Lung (tissue), 12 donors: ENCODE measurements around the gene NKIRAS1. TPM values are rescaled to one million over a fixed set of nuclear protein-coding genes. Genes with fewer than 3 reads are reported as not detected.

Experiments
- ATAC-seq: fragments of 200-7000 bp; cut with Tn5 transposase; one replicate; pipeline ENCODE4 v1.9.1; 2020; ENCODE audit warnings: moderate number of reproducible peaks; ENCODE audit not compliant: insufficient read depth, low FRiP score
- DNase-seq, 3 donors: peaks; one replicate each; pipeline ENCODE4 v3.0.0-alpha.2; 2013 to 2017
- H3K27ac ChIP-seq, 2 donors: one replicate each; pipeline ENCODE4 v1.5.1; 2013; ENCODE audit warnings: mild to moderate bottlenecking in 2 of 2, moderate library complexity in 2 of 2, control low read depth in 1 of 2, inconsistent platforms in 1 of 2, low read depth in 1 of 2, low read length in 1 of 2
- H3K27me3 ChIP-seq, 3 donors: one replicate each; pipeline ENCODE4 v1.5.1; 2013; ENCODE audit warnings: low read length in 2 of 3; ENCODE audit not compliant: control insufficient read depth in 3 of 3, insufficient read depth in 3 of 3
- H3K36me3 ChIP-seq, 4 donors: one replicate each; pipeline ENCODE4 v1.5.1; 2013; ENCODE audit warnings: low read length in 4 of 4, mild to moderate bottlenecking in 1 of 4, moderate library complexity in 1 of 4; ENCODE audit not compliant: control insufficient read depth in 4 of 4, insufficient read depth in 4 of 4
- H3K4me1 ChIP-seq, 5 donors: one replicate each; pipeline ENCODE4 v1.5.1; 2013; ENCODE audit warnings: low read length in 5 of 5, mild to moderate bottlenecking in 2 of 5, moderate library complexity in 1 of 5; ENCODE audit not compliant: control insufficient read depth in 5 of 5, insufficient read depth in 5 of 5
- H3K4me3 ChIP-seq: one replicate; pipeline ENCODE4 v1.5.1; 2013; ENCODE audit warnings: mild to moderate bottlenecking, control low read depth, moderate library complexity
- H3K9ac ChIP-seq, 2 donors: one replicate each; pipeline ENCODE4 v1.5.1; 2013; ENCODE audit warnings: low read length in 2 of 2, control low read depth in 1 of 2; ENCODE audit not compliant: insufficient read depth in 1 of 2
- H3K9me3 ChIP-seq, 4 donors: one replicate each; pipeline ENCODE4 v1.5.1; 2013; ENCODE audit warnings: low read length in 3 of 4, mild to moderate bottlenecking in 1 of 4, moderate library complexity in 1 of 4; ENCODE audit not compliant: control insufficient read depth in 4 of 4, insufficient read depth in 3 of 4
- WGBS, 2 donors: extraction: QIAGEN DNeasy Blood & Tissue Kit; methylation state at CpG; one replicate each; pipeline ENCODE4 v1.1.7; 2013; 5-methylcytosine and 5-hydroxymethylcytosine counted together
- polyA plus RNA-seq, 2 donors: library from polyadenylated mRNA; stranded (reverse); fragments of 200-250 nt; gene quantifications; one replicate each; pipeline ENCODE4 v1.2.1, GENCODE V29; 2013
- total RNA-seq, 2 donors: library from RNA; depleted of rRNA in 1 of 2; stranded (reverse); fragments of >200 nt in 1 of 2; gene quantifications; one replicate each; pipeline ENCODE4 v1.2.1, GENCODE V29; 2014 to 2021
- TF ChIP-seq, protein P1 (sequence below): IDR thresholded peaks from 2 replicates; pipeline ENCODE4 v1.5.1; 2012; ENCODE audit warnings: mild to moderate bottlenecking; ENCODE audit errors: control extremely low read depth, extremely low read depth
- donor health status: control.
- donor health status: control.
- donor health status: Bipolar disorder and iron deficiency.
- donor health status: healthy.
- donor health status: DM: yes; HTN: yes; CAD: no.

Gene NKIRAS1
- total and polyA plus RNA-seq, 4 donors: 6.7 to 17.1 (median 9.1) TPM

DNA sequence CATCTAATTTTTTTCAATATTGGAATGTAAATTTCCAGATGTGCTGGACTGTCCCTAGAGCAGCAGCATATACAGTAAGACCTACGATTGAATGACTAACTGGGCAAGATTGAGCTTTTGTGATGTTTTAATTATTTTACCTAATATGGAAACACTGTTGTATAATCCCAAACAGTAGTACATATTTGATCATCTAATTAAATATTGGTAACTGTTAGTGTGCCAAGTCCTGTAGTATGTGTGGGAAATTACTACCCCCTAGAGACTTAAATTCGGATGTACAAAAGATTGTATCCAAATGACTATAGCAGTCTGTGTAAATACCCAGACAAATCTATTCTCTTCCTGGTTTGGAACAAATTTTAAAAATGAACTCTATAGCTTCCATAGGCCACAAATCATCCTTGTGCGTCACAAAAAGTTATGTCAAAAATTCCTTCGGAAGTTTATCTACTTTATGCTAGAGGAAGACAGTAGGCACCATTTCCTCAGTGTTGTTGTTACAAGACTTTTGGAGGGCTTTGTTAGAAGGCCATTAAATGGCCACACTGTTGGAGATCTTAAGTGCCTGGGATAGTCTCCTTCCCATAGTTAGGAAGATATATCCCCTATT, 41.6 kb downstream of the NKIRAS1 start:
- Histone ChIP-seq H3K36me3 (no peaks in the 10 kb centered on the region), H3K27ac (no peak overlapping the region), H3K9me3 (no peaks in the 10 kb centered on the region), H3K9ac (no peak overlapping the region), H3K4me3 (no peak overlapping the region), H3K4me1 (peaks cover 3 to 32% (median 12%) of the 10 kb centered on the region in 5 donors), H3K27me3 (no peaks in the 10 kb centered on the region)
- ATAC-seq (no peak), DNase-seq (no peak)
- TF ChIP-seq, protein P1, sequence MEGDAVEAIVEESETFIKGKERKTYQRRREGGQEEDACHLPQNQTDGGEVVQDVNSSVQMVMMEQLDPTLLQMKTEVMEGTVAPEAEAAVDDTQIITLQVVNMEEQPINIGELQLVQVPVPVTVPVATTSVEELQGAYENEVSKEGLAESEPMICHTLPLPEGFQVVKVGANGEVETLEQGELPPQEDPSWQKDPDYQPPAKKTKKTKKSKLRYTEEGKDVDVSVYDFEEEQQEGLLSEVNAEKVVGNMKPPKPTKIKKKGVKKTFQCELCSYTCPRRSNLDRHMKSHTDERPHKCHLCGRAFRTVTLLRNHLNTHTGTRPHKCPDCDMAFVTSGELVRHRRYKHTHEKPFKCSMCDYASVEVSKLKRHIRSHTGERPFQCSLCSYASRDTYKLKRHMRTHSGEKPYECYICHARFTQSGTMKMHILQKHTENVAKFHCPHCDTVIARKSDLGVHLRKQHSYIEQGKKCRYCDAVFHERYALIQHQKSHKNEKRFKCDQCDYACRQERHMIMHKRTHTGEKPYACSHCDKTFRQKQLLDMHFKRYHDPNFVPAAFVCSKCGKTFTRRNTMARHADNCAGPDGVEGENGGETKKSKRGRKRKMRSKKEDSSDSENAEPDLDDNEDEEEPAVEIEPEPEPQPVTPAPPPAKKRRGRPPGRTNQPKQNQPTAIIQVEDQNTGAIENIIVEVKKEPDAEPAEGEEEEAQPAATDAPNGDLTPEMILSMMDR: no peak
- WGBS, 2 donors: 73 to 79% methylated on average over 4 of the region's 4 CpGs

DNA sequence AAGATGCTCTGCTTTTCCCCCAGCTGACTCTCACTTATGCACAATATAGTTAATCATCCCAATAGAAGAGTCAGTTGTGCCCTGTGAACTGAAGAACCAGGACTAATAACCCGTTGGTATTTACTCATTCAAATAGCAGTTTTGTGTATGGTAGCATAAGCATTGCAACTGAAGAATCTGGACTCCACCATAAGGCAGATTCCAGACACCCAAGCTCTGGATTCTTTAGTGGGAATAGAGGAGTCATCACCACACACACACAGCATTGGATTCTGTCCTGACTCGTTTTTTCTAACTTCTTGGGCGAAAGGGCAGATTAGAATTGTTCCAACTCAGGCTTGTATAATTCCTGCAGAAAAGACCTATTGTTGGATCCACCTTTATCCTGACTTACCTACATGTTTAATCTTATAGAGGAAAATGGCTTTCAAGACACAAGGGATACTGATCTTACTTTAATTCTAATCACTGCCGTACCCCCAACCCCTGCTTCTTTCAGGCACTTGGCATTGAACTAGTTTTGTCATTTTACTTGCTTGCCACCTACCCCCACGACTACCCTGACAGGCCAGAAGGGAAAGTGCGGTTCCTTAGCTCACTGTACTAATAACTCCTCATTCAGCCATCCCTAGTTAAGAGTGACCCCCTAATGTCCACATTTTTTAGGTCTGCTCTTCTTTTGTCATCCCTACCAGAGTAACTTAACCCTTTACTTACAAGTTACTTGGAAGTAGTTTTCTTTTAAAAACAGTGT, 42.3 kb downstream of the NKIRAS1 start:
- WGBS, 2 donors: 74 to 85% methylated on average over 6 of the region's 6 CpGs
- Histone ChIP-seq H3K27ac (no peak overlapping the region), H3K27me3 (no peaks in the 10 kb centered on the region), H3K4me3 (no peak overlapping the region), H3K9me3 (no peaks in the 10 kb centered on the region), H3K9ac (no peak overlapping the region), H3K4me1 (peaks cover 3 to 39% (median 12%) of the 10 kb centered on the region in 5 donors), H3K36me3 (no peaks in the 10 kb centered on the region)
- DNase-seq (no peak), ATAC-seq (no peak)
- TF ChIP-seq, protein P1: no peak

DNA sequence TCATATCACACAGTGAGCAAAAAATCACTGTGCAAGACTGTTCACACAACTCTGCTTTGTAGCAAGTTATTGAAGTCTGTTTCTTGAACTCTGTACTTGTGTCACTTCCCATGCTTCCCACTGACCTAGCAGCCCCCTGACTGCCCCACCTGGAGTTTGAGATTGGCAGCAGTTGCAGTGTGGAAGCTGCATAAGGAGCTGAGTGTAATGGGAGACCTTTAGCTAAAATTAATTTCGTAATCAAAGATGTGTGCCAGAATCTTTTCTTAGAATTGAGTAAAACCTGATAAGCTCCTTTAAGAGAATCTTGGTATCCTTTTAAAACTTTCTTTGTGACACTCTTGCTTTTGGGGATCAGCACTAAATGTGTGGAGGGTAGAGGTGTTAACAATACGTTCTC, 42.8 kb downstream of the NKIRAS1 start:
- 70 to 85% methylated on average over 2 of the region's 2 CpGs for WGBS, 2 donors
- no peak overlapping the region for H3K4me3 ChIP-seq
- H3K27ac ChIP-seq: no peak overlapping the region
- TF ChIP-seq, protein P1: no peak
- H3K27me3 ChIP-seq: no peaks in the 10 kb centered on the region
- peaks cover 3 to 40% (median 12%) of the 10 kb centered on the region in 5 donors for H3K4me1 ChIP-seq
- ATAC-seq (no peak), DNase-seq (peak in 1 of 3 donors; percentile 58)
- H3K9ac ChIP-seq: no peak overlapping the region
- no peaks in the 10 kb centered on the region for H3K36me3 ChIP-seq
- H3K9me3 ChIP-seq: no peaks in the 10 kb centered on the region
